Neural cell (in vitro differentiated cells): ENCODE data around the gene RGR. TPM values are rescaled to one million over a fixed set of nuclear protein-coding genes. Genes with fewer than 3 reads are reported as not detected.

Experiments
- H2AFZ ChIP-seq: fragments of 200-600, 300-800 bp; sonication (generic), shearing (Covaris generic); 2 replicates; pipeline ENCODE4 v1.6.0; 2014; ENCODE audit warnings: low read depth, mild to moderate bottlenecking, antibody characterized with exemption, low read length, moderate library complexity
- H3F3A ChIP-seq: fragments of 200-600 bp; shearing (Covaris generic); 2 replicates; pipeline ENCODE4 v1.6.1; 2016; ENCODE audit warnings: mild to moderate bottlenecking, moderate library complexity, mixed read lengths, antibody characterized with exemption, low read length; ENCODE audit not compliant: insufficient read depth, poor library complexity, severe bottlenecking
- H3K27ac ChIP-seq: fragments of 200-600, 300-800 bp; sonication (generic), shearing (Covaris generic); 2 replicates; pipeline ENCODE4 v1.5.1; 2014; ENCODE audit warnings: mild to moderate bottlenecking, low read length, moderate library complexity
- H3K27me3 ChIP-seq: fragments of 300-800, 200-600 bp; sonication (generic), shearing (Covaris generic); 2 replicates; pipeline ENCODE4 v1.6.0; 2014; ENCODE audit warnings: mild to moderate bottlenecking, low read depth, low read length, moderate library complexity; ENCODE audit not compliant: insufficient read depth
- H3K36me3 ChIP-seq: fragments of 300-800, 200-600 bp; sonication (generic), shearing (Covaris generic); 2 replicates; pipeline ENCODE4 v1.5.1; 2014; ENCODE audit warnings: mild to moderate bottlenecking, antibody characterized with exemption, low read length, moderate library complexity; ENCODE audit not compliant: insufficient read depth
- H3K4me2 ChIP-seq: fragments of 300-800, 200-600 bp; sonication (generic), shearing (Covaris generic); 2 replicates; pipeline ENCODE4 v1.6.0; 2014; ENCODE audit warnings: mild to moderate bottlenecking, low read length
- H3K4me3 ChIP-seq: fragments of 300-800, 200-600 bp; sonication (generic), shearing (Covaris generic); 2 replicates; pipeline ENCODE4 v1.5.1; 2014; ENCODE audit warnings: mild to moderate bottlenecking, low read length, moderate library complexity
- H3K79me2 ChIP-seq: fragments of 200-600 bp; shearing (Covaris generic); replicated peaks from 2 replicates; pipeline ENCODE4 v1.6.0; 2014; ENCODE audit warnings: mild to moderate bottlenecking, low read length, moderate library complexity; ENCODE audit not compliant: insufficient read depth
- H3K9ac ChIP-seq: fragments of 300-800, 200-600 bp; sonication (generic), shearing (Covaris generic); 2 replicates; pipeline ENCODE4 v1.6.1; 2016; ENCODE audit warnings: mild to moderate bottlenecking, low read length, mixed read lengths
- H3K9me2 ChIP-seq: fragments of 200-600 bp; shearing (Covaris generic); 2 replicates; pipeline ENCODE4 v1.6.1; 2016; ENCODE audit warnings: mild to moderate bottlenecking, low read length, mixed read lengths; ENCODE audit not compliant: insufficient read depth
- H3K9me3 ChIP-seq: fragments of 200-600, 300-800 bp; sonication (generic), shearing (Covaris generic); 2 replicates; pipeline ENCODE4 v1.6.1; 2016; ENCODE audit warnings: mild to moderate bottlenecking, mixed run types, low read length, moderate library complexity, mixed read lengths
- H4K20me1 ChIP-seq: fragments of 200-600 bp; shearing (Covaris generic); 2 replicates; pipeline ENCODE4 v1.6.1; 2016; ENCODE audit warnings: mild to moderate bottlenecking, mixed run types; ENCODE audit not compliant: insufficient read depth
- CTCF ChIP-seq: fragments of 450-650 bp; IDR thresholded peaks from 2 replicates; pipeline ENCODE4 v1.5.1; 2014; ENCODE audit warnings: antibody characterized with exemption, mild to moderate bottlenecking, moderate library complexity; ENCODE audit not compliant: poor library complexity, severe bottlenecking
- EP300 ChIP-seq: fragments of 450-650 bp; conservative IDR thresholded peaks from 2 replicates; pipeline ENCODE4 v1.6.1; 2014; ENCODE audit warnings: antibody characterized with exemption, mild to moderate bottlenecking, moderate library complexity; ENCODE audit not compliant: poor library complexity, severe bottlenecking
- EZH2 ChIP-seq: fragments of 200-600, 300-800 bp; shearing (Covaris generic), sonication (generic); IDR thresholded peaks from 2 replicates; pipeline ENCODE4 v1.6.1; 2014; ENCODE audit warnings: antibody characterized with exemption, low read length, borderline replicate concordance, mild to moderate bottlenecking; ENCODE audit not compliant: insufficient read depth, poor library complexity, severe bottlenecking
- MXI1 ChIP-seq: fragments of 450-650 bp; conservative IDR thresholded peaks from 2 replicates; pipeline ENCODE4 v1.6.1; 2014; ENCODE audit warnings: antibody characterized with exemption, mild to moderate bottlenecking; ENCODE audit not compliant: poor library complexity, severe bottlenecking
- POLR2AphosphoS5 ChIP-seq: IDR thresholded peaks from 2 replicates; pipeline ENCODE4 v1.6.1; 2012
- RAD21 ChIP-seq: fragments of 450-650 bp; conservative IDR thresholded peaks from 2 replicates; pipeline ENCODE4 v1.6.1; 2014; ENCODE audit warnings: antibody characterized with exemption, mild to moderate bottlenecking, moderate library complexity
- SMC3 ChIP-seq: fragments of 450-650 bp; conservative IDR thresholded peaks from 2 replicates; pipeline ENCODE4 v1.6.1; 2014; ENCODE audit warnings: antibody characterized with exemption, mild to moderate bottlenecking, moderate library complexity; ENCODE audit not compliant: poor library complexity
- TAF1 ChIP-seq: IDR thresholded peaks from 2 replicates; pipeline ENCODE4 v1.6.1; 2012; ENCODE audit warnings: low read depth
- polyA minus RNA-seq: library from RNA; depleted of rRNA, polyadenylated mRNA; stranded (reverse); fragments of >200 nt; gene quantifications from 2 replicates; pipeline ENCODE4 v1.2.3, GENCODE V29; 2014
- polyA plus RNA-seq: library from polyadenylated mRNA; depleted of rRNA; stranded (reverse); fragments of >200 nt; gene quantifications from 2 replicates; pipeline ENCODE4 v1.2.3, GENCODE V29; 2014
- TF ChIP-seq, protein P1 (sequence below): IDR thresholded peaks from 2 replicates; pipeline ENCODE4 v1.6.1; 2012; ENCODE audit warnings: borderline replicate concordance

Gene RGR, protein sequence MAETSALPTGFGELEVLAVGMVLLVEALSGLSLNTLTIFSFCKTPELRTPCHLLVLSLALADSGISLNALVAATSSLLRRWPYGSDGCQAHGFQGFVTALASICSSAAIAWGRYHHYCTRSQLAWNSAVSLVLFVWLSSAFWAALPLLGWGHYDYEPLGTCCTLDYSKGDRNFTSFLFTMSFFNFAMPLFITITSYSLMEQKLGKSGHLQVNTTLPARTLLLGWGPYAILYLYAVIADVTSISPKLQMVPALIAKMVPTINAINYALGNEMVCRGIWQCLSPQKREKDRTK
- polyA plus RNA-seq: not detected in 2 replicates
- not detected in 2 replicates for polyA minus RNA-seq

DNA sequence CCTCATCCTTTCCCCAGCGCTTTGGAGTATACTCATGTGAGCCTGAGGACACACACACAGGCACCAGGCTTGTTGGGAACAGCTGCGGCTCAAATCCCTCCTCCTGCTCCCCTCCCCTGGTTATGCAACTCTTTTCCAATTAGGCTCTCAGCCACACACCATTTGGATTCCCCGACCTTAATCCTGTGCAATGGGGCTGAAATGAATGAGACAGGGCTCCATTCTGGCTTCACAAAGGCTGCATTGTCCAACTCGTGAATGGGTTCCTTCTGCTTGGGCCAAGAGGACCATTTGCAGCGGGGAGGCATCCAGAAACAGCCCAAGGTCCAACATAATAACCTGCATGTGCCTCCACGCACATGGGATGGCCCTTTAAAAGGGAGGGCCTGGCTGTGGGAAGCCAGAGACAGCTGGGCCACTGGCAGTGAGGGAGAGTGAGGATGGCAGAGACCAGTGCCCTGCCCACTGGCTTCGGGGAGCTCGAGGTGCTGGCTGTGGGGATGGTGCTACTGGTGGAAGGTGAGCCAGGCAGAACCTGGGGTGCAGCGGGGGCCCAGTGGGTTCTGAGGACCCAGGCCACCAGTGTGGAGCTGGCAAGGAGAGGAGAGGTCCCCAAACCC, at the start of gene RGR:
RGR (plus strand) TSS at position 403 of the 620 bp plus-strand sequence; CDS start at position 441, 38 bp downstream.
- no peaks in the 10 kb centered on the region for H3K36me3 ChIP-seq
- no peak within 1 kb of the TSS for H3K9ac ChIP-seq
- no peak within 1 kb of the TSS for H3K4me2 ChIP-seq
- no peak within 1 kb of the TSS for H3K27ac ChIP-seq
- no peaks in the 10 kb centered on the region for H3F3A ChIP-seq
- no peaks in the 10 kb centered on the region for H3K9me2 ChIP-seq
- TF ChIP-seq MXI1: no peak
- TF ChIP-seq, protein P1, sequence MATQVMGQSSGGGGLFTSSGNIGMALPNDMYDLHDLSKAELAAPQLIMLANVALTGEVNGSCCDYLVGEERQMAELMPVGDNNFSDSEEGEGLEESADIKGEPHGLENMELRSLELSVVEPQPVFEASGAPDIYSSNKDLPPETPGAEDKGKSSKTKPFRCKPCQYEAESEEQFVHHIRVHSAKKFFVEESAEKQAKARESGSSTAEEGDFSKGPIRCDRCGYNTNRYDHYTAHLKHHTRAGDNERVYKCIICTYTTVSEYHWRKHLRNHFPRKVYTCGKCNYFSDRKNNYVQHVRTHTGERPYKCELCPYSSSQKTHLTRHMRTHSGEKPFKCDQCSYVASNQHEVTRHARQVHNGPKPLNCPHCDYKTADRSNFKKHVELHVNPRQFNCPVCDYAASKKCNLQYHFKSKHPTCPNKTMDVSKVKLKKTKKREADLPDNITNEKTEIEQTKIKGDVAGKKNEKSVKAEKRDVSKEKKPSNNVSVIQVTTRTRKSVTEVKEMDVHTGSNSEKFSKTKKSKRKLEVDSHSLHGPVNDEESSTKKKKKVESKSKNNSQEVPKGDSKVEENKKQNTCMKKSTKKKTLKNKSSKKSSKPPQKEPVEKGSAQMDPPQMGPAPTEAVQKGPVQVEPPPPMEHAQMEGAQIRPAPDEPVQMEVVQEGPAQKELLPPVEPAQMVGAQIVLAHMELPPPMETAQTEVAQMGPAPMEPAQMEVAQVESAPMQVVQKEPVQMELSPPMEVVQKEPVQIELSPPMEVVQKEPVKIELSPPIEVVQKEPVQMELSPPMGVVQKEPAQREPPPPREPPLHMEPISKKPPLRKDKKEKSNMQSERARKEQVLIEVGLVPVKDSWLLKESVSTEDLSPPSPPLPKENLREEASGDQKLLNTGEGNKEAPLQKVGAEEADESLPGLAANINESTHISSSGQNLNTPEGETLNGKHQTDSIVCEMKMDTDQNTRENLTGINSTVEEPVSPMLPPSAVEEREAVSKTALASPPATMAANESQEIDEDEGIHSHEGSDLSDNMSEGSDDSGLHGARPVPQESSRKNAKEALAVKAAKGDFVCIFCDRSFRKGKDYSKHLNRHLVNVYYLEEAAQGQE: no peak
- no peak for TF ChIP-seq RAD21
- TF ChIP-seq EP300: no peak
- no peak for TF ChIP-seq TAF1
- no peak for TF ChIP-seq EZH2
- TF ChIP-seq CTCF: no peak
- no peak for TF ChIP-seq SMC3
- TF ChIP-seq POLR2AphosphoS5: no peak
- no peaks in the 10 kb centered on the region for H3K79me2 ChIP-seq
- H3K9me3 ChIP-seq: no peaks in the 10 kb centered on the region
- no peaks in the 10 kb centered on the region for H3K27me3 ChIP-seq
- H4K20me1 ChIP-seq: no peaks in the 10 kb centered on the region
- no peak within 1 kb of the TSS for H3K4me3 ChIP-seq
- H2AFZ ChIP-seq: no peak within 1 kb of the TSS

GRCh38 chr10:84196083-84196482, 48.8 kb upstream of the RGR start:
- no peak overlapping the region for H3K4me2 ChIP-seq
- H3K27ac ChIP-seq: no peak overlapping the region
- H3F3A ChIP-seq: no peaks in the 10 kb centered on the region
- H3K79me2 ChIP-seq: no peaks in the 10 kb centered on the region
- no peaks in the 10 kb centered on the region for H4K20me1 ChIP-seq
- no peak overlapping the region for H3K4me3 ChIP-seq
- H3K27me3 ChIP-seq: peaks cover 30% of the 10 kb centered on the region
- H3K9me3 ChIP-seq: no peaks in the 10 kb centered on the region
- no peak overlapping the region for H2AFZ ChIP-seq
- H3K9me2 ChIP-seq: no peaks in the 10 kb centered on the region
- no peaks in the 10 kb centered on the region for H3K36me3 ChIP-seq
- TF ChIP-seq EZH2 (no peak), POLR2AphosphoS5 (no peak), RAD21 (no peak), CTCF (no peak), EP300 (no peak), SMC3 (no peak), MXI1 (no peak), TAF1 (no peak)
- TF ChIP-seq, protein P1: no peak
- H3K9ac ChIP-seq: no peak overlapping the region
